A673 (cell line): Measurements from ENCODE around the gene GPR132.
"Not testable (repeated sequence)": the region's sequence is repeated elsewhere in the genome, so short reads cannot be mapped to it uniquely, and the experiment has no call there.

Experiments
- CTCF ChIP-seq: fragments of 300-800, 200-600 bp; sonication (generic); conservative IDR thresholded peaks from 2 replicates; pipeline ENCODE4 v1.5.1; 2017; ENCODE audit warnings: low read depth, mild to moderate bottlenecking, antibody characterized with exemption, low read length, moderate library complexity, mixed read lengths
- EZH2 ChIP-seq: fragments of 200-600 bp; sonication (generic); IDR thresholded peaks from 2 replicates; pipeline ENCODE4 v1.6.1; 2017; ENCODE audit warnings: borderline replicate concordance, low read depth, mild to moderate bottlenecking, mixed read lengths, antibody characterized with exemption, low read length; ENCODE audit not compliant: poor library complexity, severe bottlenecking

GRCh38 chr14:105032451-105032901, 32.8 kb downstream of the GPR132 start:
- TF ChIP-seq CTCF, EZH2: not testable (repeated sequence)
